Sigmoid colon (tissue), 3 donors: ENCODE results near the gene ALG2.

Source experiments
- POLR2A ChIP-seq, 2 donors: fragments of 450-650 bp; IDR thresholded peaks; one replicate each; pipeline ENCODE4 v1.6.1; 2016; ENCODE audit warnings: antibody characterized with exemption in 2 of 2, mild to moderate bottlenecking in 2 of 2, moderate library complexity in 2 of 2
- TF ChIP-seq, protein P1 (sequence below), 4 experiments: fragments of 450-650 bp in 3 of 4; fragments of 200-600 bp in 1 of 4; IDR thresholded peaks; one replicate each; pipeline ENCODE4 v1.5.1; 2016 to 2019; ENCODE audit warnings: antibody characterized with exemption in 4 of 4, mild to moderate bottlenecking in 3 of 4, moderate library complexity in 2 of 4

DNA sequence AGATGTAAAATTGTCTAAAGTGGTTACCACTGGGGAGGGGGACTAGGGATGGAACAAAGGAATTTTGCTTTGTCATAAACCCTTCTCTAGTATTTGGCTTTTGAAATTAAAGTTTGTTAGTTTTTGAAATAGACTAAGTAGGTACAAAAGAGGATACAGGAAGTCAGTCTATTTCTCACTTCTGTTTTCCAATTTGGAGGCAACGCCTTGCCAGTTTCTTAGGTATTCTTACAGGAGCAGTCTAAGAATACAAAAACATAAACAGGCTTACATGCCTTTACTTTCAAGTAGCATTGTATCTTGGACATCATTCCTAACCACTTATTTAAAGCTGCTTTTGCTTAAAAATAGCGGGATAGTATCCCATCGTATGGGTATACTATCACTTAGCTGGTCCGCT lies 34.4 kb downstream of the ALG2 start:
- TF ChIP-seq, protein P1, sequence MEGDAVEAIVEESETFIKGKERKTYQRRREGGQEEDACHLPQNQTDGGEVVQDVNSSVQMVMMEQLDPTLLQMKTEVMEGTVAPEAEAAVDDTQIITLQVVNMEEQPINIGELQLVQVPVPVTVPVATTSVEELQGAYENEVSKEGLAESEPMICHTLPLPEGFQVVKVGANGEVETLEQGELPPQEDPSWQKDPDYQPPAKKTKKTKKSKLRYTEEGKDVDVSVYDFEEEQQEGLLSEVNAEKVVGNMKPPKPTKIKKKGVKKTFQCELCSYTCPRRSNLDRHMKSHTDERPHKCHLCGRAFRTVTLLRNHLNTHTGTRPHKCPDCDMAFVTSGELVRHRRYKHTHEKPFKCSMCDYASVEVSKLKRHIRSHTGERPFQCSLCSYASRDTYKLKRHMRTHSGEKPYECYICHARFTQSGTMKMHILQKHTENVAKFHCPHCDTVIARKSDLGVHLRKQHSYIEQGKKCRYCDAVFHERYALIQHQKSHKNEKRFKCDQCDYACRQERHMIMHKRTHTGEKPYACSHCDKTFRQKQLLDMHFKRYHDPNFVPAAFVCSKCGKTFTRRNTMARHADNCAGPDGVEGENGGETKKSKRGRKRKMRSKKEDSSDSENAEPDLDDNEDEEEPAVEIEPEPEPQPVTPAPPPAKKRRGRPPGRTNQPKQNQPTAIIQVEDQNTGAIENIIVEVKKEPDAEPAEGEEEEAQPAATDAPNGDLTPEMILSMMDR (IDR thresholded peaks at IDR 0.05), result no peak
- TF ChIP-seq POLR2A (IDR thresholded peaks at IDR 0.05), result no peak
